OCI-LY7 (cell line): ENCODE measurements around the gene CRCP.

Experiments
- EZH2phosphoT487 ChIP-seq: fragments of 200-600 bp; sonication (generic); IDR thresholded peaks from 2 replicates; pipeline ENCODE4 v1.6.1; 2018; ENCODE audit warnings: low read depth, borderline replicate concordance, mild to moderate bottlenecking, mixed run types, antibody characterized with exemption, low read length, moderate library complexity, mixed read lengths
- TF ChIP-seq, protein P1 (sequence below): fragments of 200-600 bp; sonication (generic); conservative IDR thresholded peaks from 2 replicates; pipeline ENCODE4 v1.5.1; 2014; ENCODE audit warnings: mild to moderate bottlenecking, antibody characterized with exemption, low read length, moderate library complexity, mixed read lengths

GRCh38 chr7:66150471-66150870 is 35.8 kb downstream of the CRCP start:
- TF ChIP-seq, protein P1, sequence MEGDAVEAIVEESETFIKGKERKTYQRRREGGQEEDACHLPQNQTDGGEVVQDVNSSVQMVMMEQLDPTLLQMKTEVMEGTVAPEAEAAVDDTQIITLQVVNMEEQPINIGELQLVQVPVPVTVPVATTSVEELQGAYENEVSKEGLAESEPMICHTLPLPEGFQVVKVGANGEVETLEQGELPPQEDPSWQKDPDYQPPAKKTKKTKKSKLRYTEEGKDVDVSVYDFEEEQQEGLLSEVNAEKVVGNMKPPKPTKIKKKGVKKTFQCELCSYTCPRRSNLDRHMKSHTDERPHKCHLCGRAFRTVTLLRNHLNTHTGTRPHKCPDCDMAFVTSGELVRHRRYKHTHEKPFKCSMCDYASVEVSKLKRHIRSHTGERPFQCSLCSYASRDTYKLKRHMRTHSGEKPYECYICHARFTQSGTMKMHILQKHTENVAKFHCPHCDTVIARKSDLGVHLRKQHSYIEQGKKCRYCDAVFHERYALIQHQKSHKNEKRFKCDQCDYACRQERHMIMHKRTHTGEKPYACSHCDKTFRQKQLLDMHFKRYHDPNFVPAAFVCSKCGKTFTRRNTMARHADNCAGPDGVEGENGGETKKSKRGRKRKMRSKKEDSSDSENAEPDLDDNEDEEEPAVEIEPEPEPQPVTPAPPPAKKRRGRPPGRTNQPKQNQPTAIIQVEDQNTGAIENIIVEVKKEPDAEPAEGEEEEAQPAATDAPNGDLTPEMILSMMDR: no peak
- TF ChIP-seq EZH2phosphoT487: no peak
